ENCODE results near the gene DMAC2.

- TF ChIP-seq POLR2A (IDR thresholded peaks at IDR 0.05) (no peak), POLR2AphosphoS5 (IDR thresholded peaks at IDR 0.05) (no peak)
Observed at GRCh38 chr19:41384351-41384750, 55.4 kb downstream of the DMAC2 start.
